ENCODE measurements around the gene MRFAP1.

Gene MRFAP1

GRCh38 chr4:6688879-6689505, 48.5 kb downstream of the MRFAP1 start:
- H3K9me3 ChIP-seq (replicated peaks; ENCODE audit: insufficient read depth, low read length): no peaks in the 10 kb centered on the region
- no peak overlapping the region for H3K4me3 ChIP-seq (ENCODE audit: low read length)
- H3K4me2 ChIP-seq (ENCODE audit: low read depth, low read length): no peak overlapping the region
- no peak overlapping the region for H3K27ac ChIP-seq (ENCODE audit: low read length)
- no peak for TF ChIP-seq EZH2phosphoT487 (IDR thresholded peaks at IDR 0.05; ENCODE audit: low read length)
- no peak for TF ChIP-seq EZH2 (optimal IDR thresholded peaks at IDR 0.05; ENCODE audit: low read depth, low read length)
- no peak for TF ChIP-seq CTCF (IDR thresholded peaks at IDR 0.05; ENCODE audit: low read length)
- H3K4me1 ChIP-seq (ENCODE audit: low read length): no peaks in the 10 kb centered on the region
- H3K9me2 ChIP-seq (replicated peaks; ENCODE audit: insufficient read depth, low read length): no peaks in the 10 kb centered on the region
- H3K36me3 ChIP-seq (replicated peaks; ENCODE audit: insufficient read depth, low read length): no peaks in the 10 kb centered on the region
- H3F3A ChIP-seq (ENCODE audit: insufficient read depth, low read length): no peaks in the 10 kb centered on the region
- H3K27me3 ChIP-seq (replicated peaks; ENCODE audit: insufficient read depth, low read length): peaks cover 24% of the 10 kb centered on the region
- peak overlapping the region; percentile 35; the same call in 1 of the 2 replicates for H2AFZ ChIP-seq (ENCODE audit: low read length)
- peak; percentile 21 for DNase-seq
- no peaks in the 10 kb centered on the region for H4K20me1 ChIP-seq (ENCODE audit: insufficient read depth, low read length)
- H3K79me2 ChIP-seq (ENCODE audit: low read length): no peaks in the 10 kb centered on the region
- H3K9ac ChIP-seq (ENCODE audit: low read length): no peak overlapping the region

GRCh38 chr4:6689506-6689960, 49.0 kb downstream of the MRFAP1 start:
- Histone ChIP-seq H2AFZ (ENCODE audit: low read length) (no peak overlapping the region), H3K9me3 (replicated peaks; ENCODE audit: insufficient read depth, low read length) (no peaks in the 10 kb centered on the region), H3K9me2 (replicated peaks; ENCODE audit: insufficient read depth, low read length) (no peaks in the 10 kb centered on the region), H4K20me1 (ENCODE audit: insufficient read depth, low read length) (no peaks in the 10 kb centered on the region), H3F3A (ENCODE audit: insufficient read depth, low read length) (no peaks in the 10 kb centered on the region), H3K4me1 (ENCODE audit: low read length) (no peaks in the 10 kb centered on the region), H3K27ac (ENCODE audit: low read length) (no peak overlapping the region), H3K4me2 (ENCODE audit: low read depth, low read length) (no peak overlapping the region), H3K27me3 (replicated peaks; ENCODE audit: insufficient read depth, low read length) (peaks cover 20% of the 10 kb centered on the region), H3K79me2 (ENCODE audit: low read length) (no peaks in the 10 kb centered on the region), H3K36me3 (replicated peaks; ENCODE audit: insufficient read depth, low read length) (no peaks in the 10 kb centered on the region), H3K4me3 (ENCODE audit: low read length) (no peak overlapping the region), H3K9ac (ENCODE audit: low read length) (no peak overlapping the region)
- no peak for DNase-seq
- TF ChIP-seq CTCF (IDR thresholded peaks at IDR 0.05; ENCODE audit: low read length) (no peak), EZH2phosphoT487 (IDR thresholded peaks at IDR 0.05; ENCODE audit: low read length) (no peak), EZH2 (optimal IDR thresholded peaks at IDR 0.05; ENCODE audit: low read depth, low read length) (no peak)
